CD4-positive, alpha-beta T cell treated with Interleukin-15 for 1 hour (primary cell): ENCODE measurements around the gene KRT4.

Experiments used
- DNase-seq: peaks from one replicate; pipeline ENCODE4 v3.0.0-alpha.2; 2020

Gene KRT4

GRCh38 chr12:52836491-52837412 lies 22.8 kb upstream of the KRT4 start:
- no peak for DNase-seq

- no peak for DNase-seq
Observed at GRCh38 chr12:52836042-52836466, 22.1 kb upstream of the KRT4 start.

GRCh38 chr12:52835271-52836041 lies 21.5 kb upstream of the KRT4 start:
- no peak for DNase-seq

GRCh38 chr12:52834727-52835001 lies 20.7 kb upstream of the KRT4 start:
- no peak for DNase-seq

- DNase-seq = no peak
Observed at GRCh38 chr12:52833922-52834726, 20.2 kb upstream of the KRT4 start, which contains the start of gene KRT79. Gene KRT79, minus strand, starts transcription at chr12:52834311. Its CDS starts 51 bp downstream, at chr12:52834260.

- DNase-seq = no peak
Observed at GRCh38 chr12:52832985-52833905, 19.3 kb upstream of the KRT4 start.

GRCh38 chr12:52832451-52832850 lies 18.5 kb upstream of the KRT4 start:
- no peak for DNase-seq

- DNase-seq = no peak
Observed at GRCh38 chr12:52831251-52831650, 17.3 kb upstream of the KRT4 start.

GRCh38 chr12:52829986-52830770 lies 16.3 kb upstream of the KRT4 start:
- no peak for DNase-seq

GRCh38 chr12:52828591-52829021 lies 14.7 kb upstream of the KRT4 start:
- no peak for DNase-seq

GRCh38 chr12:52828156-52828555 lies 14.2 kb upstream of the KRT4 start:
- DNase-seq = no peak

- no peak for DNase-seq
Observed at GRCh38 chr12:52827499-52828090, 13.7 kb upstream of the KRT4 start.

GRCh38 chr12:52826611-52827498 lies 12.9 kb upstream of the KRT4 start:
- no peak for DNase-seq

GRCh38 chr12:52825961-52826360 lies 12.0 kb upstream of the KRT4 start:
- DNase-seq = no peak

- no peak for DNase-seq
Observed at GRCh38 chr12:52824741-52825410, 11.0 kb upstream of the KRT4 start.

- DNase-seq = no peak
Observed at GRCh38 chr12:52823761-52824450, 10.0 kb upstream of the KRT4 start.

GRCh38 chr12:52822771-52823510 lies 9.0 kb upstream of the KRT4 start:
- DNase-seq = no peak
